ENCODE data around the gene HECTD4. TPM values are rescaled to one million over a fixed set of nuclear protein-coding genes. Genes with fewer than 3 reads are reported as not detected.

HECTD4 gene
- total RNA-seq, 1 experiment from 2014 or later: 9.8 TPM

DNA sequence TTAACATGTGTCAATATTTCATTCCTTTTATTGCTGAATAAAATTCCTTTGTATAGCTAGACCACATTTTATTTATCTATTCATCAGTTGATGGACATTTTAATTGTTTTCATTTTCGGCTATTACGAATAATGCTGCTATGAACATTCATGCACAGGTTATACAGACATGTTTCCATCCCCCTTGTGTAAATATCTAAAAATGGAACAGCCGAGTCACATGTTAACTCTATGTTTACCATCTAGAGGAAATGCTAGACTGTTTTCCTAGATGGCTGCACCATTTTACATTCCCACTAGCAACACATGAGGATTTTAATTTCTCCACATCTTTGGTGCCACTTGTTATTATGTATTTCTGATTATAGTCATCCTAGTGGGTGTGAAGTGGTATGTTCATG lies 49.2 kb downstream of the HECTD4 start:
- no peak for DNase-seq (ENCODE audit: low read depth in 1 of 2, low spot score in 2 of 2)
- Histone ChIP-seq H3K27ac (no peak overlapping the region), H3K36me3 (no peaks in the 10 kb centered on the region), H3K4me1 (replicated peaks) (no peaks in the 10 kb centered on the region), H3K4me3 (no peak overlapping the region), H3K27me3 (replicated peaks) (no peaks in the 10 kb centered on the region), H3K9me3 (replicated peaks) (no peaks in the 10 kb centered on the region)

DNA sequence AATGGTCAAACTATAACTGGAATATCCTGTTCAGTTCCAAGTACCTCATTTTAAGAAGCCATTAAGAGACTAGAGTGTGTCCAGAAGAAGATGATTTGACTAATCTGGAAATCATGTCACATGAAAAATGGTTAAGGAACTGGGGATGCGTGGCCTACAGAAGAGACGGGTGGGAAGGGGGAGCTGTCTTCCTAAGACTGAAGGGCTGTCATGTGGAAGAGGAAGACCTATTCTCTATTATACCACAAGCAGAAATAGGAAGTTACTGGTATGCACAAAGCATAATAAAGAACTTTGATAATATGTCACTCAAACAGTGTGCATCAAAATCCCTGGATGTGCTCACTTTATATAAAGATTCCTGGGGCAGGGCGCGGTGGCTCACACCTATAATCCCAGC lies 50.3 kb downstream of the HECTD4 start:
- H3K4me3 ChIP-seq: no peak overlapping the region
- H3K4me1 ChIP-seq (replicated peaks): no peaks in the 10 kb centered on the region
- H3K36me3 ChIP-seq: no peaks in the 10 kb centered on the region
- no peak overlapping the region for H3K27ac ChIP-seq
- H3K9me3 ChIP-seq (replicated peaks): no peaks in the 10 kb centered on the region
- DNase-seq (ENCODE audit: low read depth in 1 of 2, low spot score in 2 of 2): no peak
- H3K27me3 ChIP-seq (replicated peaks): no peaks in the 10 kb centered on the region

- H3K27me3 ChIP-seq (replicated peaks): no peaks in the 10 kb centered on the region
- no peak for DNase-seq (ENCODE audit: low read depth in 1 of 2, low spot score in 2 of 2)
These were observed 51.5 kb downstream of the HECTD4 start for GRCh38 chr12:112330706-112331105.

DNA sequence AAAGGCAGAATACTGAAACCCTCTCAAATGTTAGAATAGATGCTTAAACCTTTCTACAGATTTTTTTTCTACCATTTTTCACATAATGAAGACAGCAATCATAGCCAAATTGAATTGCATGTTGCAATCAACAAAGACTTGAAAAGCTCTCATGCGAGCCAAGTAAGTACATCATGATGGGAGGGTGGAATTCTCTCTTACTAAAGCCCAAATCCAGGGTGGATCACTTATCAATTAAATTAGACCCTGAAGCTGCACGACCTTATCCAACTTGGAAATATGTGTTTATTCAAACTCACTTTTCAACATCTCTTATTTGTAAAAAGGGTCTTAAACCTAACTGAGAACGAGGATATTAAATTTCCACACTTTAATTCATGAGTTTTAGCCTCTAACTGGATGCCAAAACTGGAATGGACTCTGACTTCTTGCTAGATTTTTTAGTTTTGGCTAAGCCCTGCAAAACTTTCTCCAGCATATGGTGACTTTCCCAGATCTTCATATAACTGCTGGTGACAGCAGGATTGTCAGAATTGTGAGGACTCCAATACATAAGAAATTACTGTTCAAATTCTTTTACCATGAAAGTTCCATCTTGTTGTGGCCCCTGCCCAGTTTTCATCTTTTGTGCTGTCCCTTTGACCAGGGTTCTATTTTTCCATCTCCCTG lies 53.6 kb downstream of the HECTD4 start:
- no peak overlapping the region for H3K27ac ChIP-seq
- no peak for DNase-seq (ENCODE audit: low read depth in 1 of 2, low spot score in 2 of 2)
- H3K27me3 ChIP-seq (replicated peaks): no peaks in the 10 kb centered on the region
- H3K9me3 ChIP-seq (replicated peaks): no peaks in the 10 kb centered on the region
- no peaks in the 10 kb centered on the region for H3K4me1 ChIP-seq (replicated peaks)
- no peaks in the 10 kb centered on the region for H3K36me3 ChIP-seq
- no peak overlapping the region for H3K4me3 ChIP-seq

More at GRCh38 chr12:112330706-112331105, 51.5 kb downstream of the HECTD4 start:
- H3K36me3 ChIP-seq: no peaks in the 10 kb centered on the region
- no peaks in the 10 kb centered on the region for H3K4me1 ChIP-seq (replicated peaks)
- H3K27ac ChIP-seq: no peak overlapping the region
- no peak overlapping the region for H3K4me3 ChIP-seq
- H3K9me3 ChIP-seq (replicated peaks): no peaks in the 10 kb centered on the region

GRCh38 chr12:112327209-112327938 lies 54.9 kb downstream of the HECTD4 start:
- Histone ChIP-seq H3K27me3 (replicated peaks) (no peaks in the 10 kb centered on the region), H3K36me3 (no peaks in the 10 kb centered on the region), H3K4me1 (replicated peaks) (no peaks in the 10 kb centered on the region), H3K4me3 (no peak overlapping the region), H3K9me3 (replicated peaks) (no peaks in the 10 kb centered on the region), H3K27ac (no peak overlapping the region)
- DNase-seq (ENCODE audit: low read depth in 1 of 2, low spot score in 2 of 2): no peak

DNA sequence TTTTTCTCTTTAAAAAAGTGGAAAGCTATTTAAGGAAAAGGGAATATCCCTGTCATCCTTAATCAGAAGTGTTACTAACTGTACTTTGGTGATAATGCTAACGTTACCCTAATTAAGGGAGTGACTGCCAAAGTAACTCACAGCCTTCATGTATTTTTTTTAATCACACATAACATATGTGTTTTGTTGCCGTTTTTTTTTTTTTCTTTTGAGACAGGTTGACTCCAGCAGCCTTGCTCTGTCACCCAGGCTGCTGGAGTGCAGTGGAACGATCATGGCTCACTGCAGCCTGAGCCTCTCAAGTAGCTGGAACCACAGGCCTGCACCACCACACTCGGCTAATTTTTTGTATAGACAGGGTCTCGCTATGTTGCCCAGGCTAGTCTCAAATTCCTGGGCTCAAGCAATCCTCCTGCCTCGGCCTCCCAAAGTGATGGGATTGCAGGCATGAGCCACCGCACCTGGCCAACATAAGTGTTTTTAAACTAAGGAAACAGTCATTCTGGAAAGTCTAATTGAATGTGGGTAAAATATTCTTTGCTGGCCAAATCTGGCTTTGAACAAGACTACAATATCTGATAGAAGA lies 56.5 kb downstream of the HECTD4 start:
- Histone ChIP-seq H3K27me3 (replicated peaks) (no peaks in the 10 kb centered on the region), H3K4me1 (replicated peaks) (no peaks in the 10 kb centered on the region), H3K4me3 (no peak overlapping the region), H3K36me3 (no peaks in the 10 kb centered on the region), H3K27ac (no peak overlapping the region), H3K9me3 (replicated peaks) (no peaks in the 10 kb centered on the region)
- no peak for DNase-seq (ENCODE audit: low read depth in 1 of 2, low spot score in 2 of 2)

DNA sequence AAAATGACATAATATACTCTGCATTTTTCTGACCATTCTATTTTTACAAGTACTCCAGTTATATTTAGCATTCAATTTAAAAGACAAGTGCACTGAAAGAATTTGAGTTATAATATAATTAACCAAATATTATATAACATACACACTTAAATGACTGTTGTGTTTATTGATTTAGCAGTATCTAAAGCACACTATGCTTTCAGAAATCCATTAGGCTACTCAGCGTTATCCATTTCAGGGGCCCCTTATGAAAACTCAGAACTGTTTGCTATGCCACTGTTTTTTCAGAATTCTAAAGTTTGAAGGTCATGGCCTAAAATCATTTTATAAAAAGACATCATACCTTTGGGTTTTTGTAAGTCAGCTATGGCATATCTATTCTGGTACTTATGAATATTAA lies 57.1 kb downstream of the HECTD4 start:
- Histone ChIP-seq H3K9me3 (replicated peaks) (no peaks in the 10 kb centered on the region), H3K27ac (no peak overlapping the region), H3K4me3 (no peak overlapping the region), H3K36me3 (no peaks in the 10 kb centered on the region), H3K27me3 (replicated peaks) (no peaks in the 10 kb centered on the region), H3K4me1 (replicated peaks) (no peaks in the 10 kb centered on the region)
- DNase-seq (ENCODE audit: low read depth in 1 of 2, low spot score in 2 of 2): no peak

- Histone ChIP-seq H3K27ac (no peak overlapping the region), H3K4me1 (replicated peaks) (no peaks in the 10 kb centered on the region), H3K36me3 (peaks cover 6% of the 10 kb centered on the region; the same call in 1 of the 2 replicates), H3K9me3 (replicated peaks) (no peaks in the 10 kb centered on the region), H3K4me3 (no peak overlapping the region), H3K27me3 (replicated peaks) (no peaks in the 10 kb centered on the region)
- DNase-seq (ENCODE audit: low read depth in 1 of 2, low spot score in 2 of 2): no peak
These were observed 59.2 kb downstream of the HECTD4 start for GRCh38 chr12:112322882-112323547.

GRCh38 chr12:112322441-112322840 lies 59.8 kb downstream of the HECTD4 start:
- H3K9me3 ChIP-seq (replicated peaks): no peaks in the 10 kb centered on the region
- no peak overlapping the region for H3K27ac ChIP-seq
- H3K4me1 ChIP-seq (replicated peaks): no peaks in the 10 kb centered on the region
- H3K27me3 ChIP-seq (replicated peaks): no peaks in the 10 kb centered on the region
- no peak for DNase-seq (ENCODE audit: low read depth in 1 of 2, low spot score in 2 of 2)
- H3K36me3 ChIP-seq: peaks cover 6% of the 10 kb centered on the region; the same call in 1 of the 2 replicates
- no peak overlapping the region for H3K4me3 ChIP-seq

DNA sequence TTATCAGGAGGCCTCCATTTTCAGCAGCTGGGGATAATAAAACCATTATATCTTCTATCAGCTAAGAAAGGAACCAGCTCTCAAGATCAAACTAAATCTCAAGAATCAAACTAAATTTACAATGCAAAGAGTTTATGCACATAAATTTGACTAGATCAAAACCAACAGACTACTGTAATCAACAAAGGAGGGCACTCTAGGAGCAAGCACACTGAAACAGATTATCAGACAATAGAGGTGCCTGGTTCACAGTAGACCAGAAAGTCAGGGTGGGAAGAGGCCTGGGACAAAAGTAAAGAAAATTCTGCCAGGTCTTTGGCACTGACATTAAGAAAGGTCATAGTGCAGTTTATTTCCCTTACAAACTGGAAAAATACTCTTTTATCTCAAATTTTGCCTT lies 61.0 kb downstream of the HECTD4 start:
- peaks cover 6% of the 10 kb centered on the region; the same call in 1 of the 2 replicates for H3K36me3 ChIP-seq
- H3K27me3 ChIP-seq (replicated peaks): no peaks in the 10 kb centered on the region
- no peaks in the 10 kb centered on the region for H3K4me1 ChIP-seq (replicated peaks)
- H3K4me3 ChIP-seq: no peak overlapping the region
- no peak for DNase-seq (ENCODE audit: low read depth in 1 of 2, low spot score in 2 of 2)
- no peaks in the 10 kb centered on the region for H3K9me3 ChIP-seq (replicated peaks)
- no peak overlapping the region for H3K27ac ChIP-seq

DNA sequence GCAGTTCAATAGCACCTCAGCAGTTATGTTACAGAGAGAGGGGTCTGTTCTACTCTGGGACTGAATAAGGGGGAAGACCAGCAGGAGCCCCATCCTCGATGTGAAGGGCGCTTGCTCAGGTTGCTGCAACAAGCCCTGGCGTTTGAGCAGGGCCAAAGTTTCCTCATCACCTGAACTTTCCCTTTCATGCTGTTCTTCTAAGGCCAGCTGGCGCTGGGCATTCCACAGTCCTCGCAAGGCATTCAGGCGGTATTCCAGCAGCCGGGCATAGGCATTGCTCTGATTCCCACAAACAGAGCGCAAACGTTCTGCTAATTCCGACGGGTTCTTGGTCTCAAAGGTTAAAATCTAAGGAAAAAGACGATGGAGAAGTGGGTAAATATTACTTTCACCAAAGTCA lies 62.8 kb downstream of the HECTD4 start:
- H3K36me3 ChIP-seq: peaks cover 6% of the 10 kb centered on the region; the same call in 1 of the 2 replicates
- no peak for DNase-seq (ENCODE audit: low read depth in 1 of 2, low spot score in 2 of 2)
- no peak overlapping the region for H3K27ac ChIP-seq
- H3K4me1 ChIP-seq (replicated peaks): no peaks in the 10 kb centered on the region
- no peak overlapping the region for H3K4me3 ChIP-seq
- no peaks in the 10 kb centered on the region for H3K9me3 ChIP-seq (replicated peaks)
- no peaks in the 10 kb centered on the region for H3K27me3 ChIP-seq (replicated peaks)

- no peaks in the 10 kb centered on the region for H3K9me3 ChIP-seq (replicated peaks)
- H3K36me3 ChIP-seq: peaks cover 6% of the 10 kb centered on the region; the same call in 1 of the 2 replicates
- no peaks in the 10 kb centered on the region for H3K27me3 ChIP-seq (replicated peaks)
- no peak overlapping the region for H3K4me3 ChIP-seq
- no peaks in the 10 kb centered on the region for H3K4me1 ChIP-seq (replicated peaks)
- H3K27ac ChIP-seq: no peak overlapping the region
- no peak for DNase-seq (ENCODE audit: low read depth in 1 of 2, low spot score in 2 of 2)
These were observed 64.8 kb downstream of the HECTD4 start for GRCh38 chr12:112317481-112317880.

GRCh38 chr12:112314981-112315380 lies 67.2 kb downstream of the HECTD4 start:
- no peak for DNase-seq (ENCODE audit: low read depth in 1 of 2, low spot score in 2 of 2)
- Histone ChIP-seq H3K4me3 (no peak overlapping the region), H3K9me3 (replicated peaks) (no peaks in the 10 kb centered on the region), H3K4me1 (replicated peaks) (no peaks in the 10 kb centered on the region), H3K27ac (no peak overlapping the region), H3K36me3 (peaks cover 6% of the 10 kb centered on the region; the same call in 1 of the 2 replicates), H3K27me3 (replicated peaks) (no peaks in the 10 kb centered on the region)

GRCh38 chr12:112309797-112310196 lies 72.4 kb downstream of the HECTD4 start:
- no peaks in the 10 kb centered on the region for H3K27me3 ChIP-seq (replicated peaks)
- H3K36me3 ChIP-seq: peaks cover 16% of the 10 kb centered on the region
- DNase-seq (ENCODE audit: low read depth in 1 of 2, low spot score in 2 of 2): no peak
- H3K27ac ChIP-seq: no peak overlapping the region
- no peaks in the 10 kb centered on the region for H3K9me3 ChIP-seq (replicated peaks)
- no peaks in the 10 kb centered on the region for H3K4me1 ChIP-seq (replicated peaks)
- H3K4me3 ChIP-seq: no peak overlapping the region
